ENCODE measurements around the gene ST6GALNAC3.

ST6GALNAC3 gene

GRCh38 chr1:76587212-76587611 lies 512.7 kb downstream of the ST6GALNAC3 start:
- in situ Hi-C loops (cut with HindIII; ENCODE audit: low pct_unique_long_range_greater_than_20kb, low sequenced_read_pairs) = no loop called here
- no peak for TF ChIP-seq JUND (IDR thresholded peaks at IDR 0.05; ENCODE audit: low read depth)
- DNase-seq (ENCODE audit: low read depth in 1 of 2, low spot score in 1 of 2) = no peak

- in situ Hi-C loops (cut with HindIII; ENCODE audit: low pct_unique_long_range_greater_than_20kb, low sequenced_read_pairs) = no loop called here
- TF ChIP-seq JUND (IDR thresholded peaks at IDR 0.05; ENCODE audit: low read depth) = no peak
- no peak for DNase-seq (ENCODE audit: low read depth in 1 of 2, low spot score in 1 of 2)
These were observed 516.9 kb downstream of the ST6GALNAC3 start for GRCh38 chr1:76591461-76591860.

DNA sequence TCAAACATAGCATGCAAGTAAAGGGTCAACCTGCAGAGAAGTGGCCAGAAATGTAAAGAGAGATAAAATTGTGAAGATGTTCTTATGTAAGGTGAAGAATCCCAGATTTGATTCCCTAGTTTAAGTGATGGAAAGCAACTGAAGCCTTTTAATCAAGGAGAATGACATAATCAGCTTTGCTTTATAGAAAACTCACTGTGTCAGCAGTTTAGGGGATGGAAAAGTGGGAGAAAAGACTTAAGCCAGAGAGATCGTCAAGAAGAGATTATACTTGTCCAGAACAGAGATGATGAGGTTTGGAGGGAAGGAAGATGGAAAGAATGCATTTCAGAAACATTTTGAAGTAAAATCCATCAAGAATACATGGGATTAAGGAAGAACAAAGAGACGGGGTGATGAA lies 517.4 kb downstream of the ST6GALNAC3 start:
- no peak for TF ChIP-seq JUND (IDR thresholded peaks at IDR 0.05; ENCODE audit: low read depth)
- in situ Hi-C loops (cut with HindIII; ENCODE audit: low pct_unique_long_range_greater_than_20kb, low sequenced_read_pairs) = no loop called here
- DNase-seq (ENCODE audit: low read depth in 1 of 2, low spot score in 1 of 2) = no peak

GRCh38 chr1:76593141-76593540 lies 518.6 kb downstream of the ST6GALNAC3 start:
- in situ Hi-C loops (cut with HindIII; ENCODE audit: low pct_unique_long_range_greater_than_20kb, low sequenced_read_pairs) = no loop called here
- DNase-seq (ENCODE audit: low read depth in 1 of 2, low spot score in 1 of 2) = no peak
- no peak for TF ChIP-seq JUND (IDR thresholded peaks at IDR 0.05; ENCODE audit: low read depth)

DNA sequence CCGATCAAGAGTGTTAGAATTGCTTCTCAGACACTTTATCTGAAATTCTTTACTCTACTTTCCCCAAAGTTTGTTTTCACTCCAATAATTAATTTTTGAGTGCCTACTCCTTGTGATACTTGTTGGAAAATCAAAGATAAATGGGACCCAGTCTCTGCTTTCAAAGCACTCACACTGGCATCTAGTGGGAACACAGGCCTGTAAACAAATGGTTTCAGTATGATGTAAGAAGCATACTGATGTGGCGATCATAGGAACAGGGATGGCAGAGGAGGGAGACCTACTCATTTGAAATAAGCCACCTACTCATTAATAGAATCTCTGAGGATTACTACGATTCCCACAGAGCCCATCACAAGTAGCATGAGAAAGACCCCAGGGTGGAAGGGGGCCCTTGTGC lies 519.1 kb downstream of the ST6GALNAC3 start:
- no peak for DNase-seq (ENCODE audit: low read depth in 1 of 2, low spot score in 1 of 2)
- in situ Hi-C loops (cut with HindIII; ENCODE audit: low pct_unique_long_range_greater_than_20kb, low sequenced_read_pairs) = no loop called here
- TF ChIP-seq JUND (IDR thresholded peaks at IDR 0.05; ENCODE audit: low read depth) = no peak

DNA sequence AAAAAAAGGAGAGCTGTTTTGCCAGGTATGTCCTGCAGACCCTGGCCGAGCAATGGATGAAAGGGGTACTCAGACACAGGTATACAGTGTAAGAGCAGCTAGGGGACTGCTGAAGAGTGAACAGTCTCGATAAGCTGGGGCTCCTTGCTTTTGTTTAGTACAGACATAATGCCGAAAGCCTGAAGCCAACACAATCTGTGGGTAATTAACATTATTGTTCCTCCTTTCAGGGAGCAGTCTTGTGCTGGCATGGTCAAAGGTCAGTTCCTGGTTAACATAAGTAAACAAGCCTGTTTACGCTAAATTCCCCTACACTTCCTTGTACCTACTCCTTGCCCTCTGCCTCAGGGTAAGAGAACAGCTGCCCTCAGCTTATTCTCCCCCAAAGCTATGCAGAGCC lies 520.5 kb downstream of the ST6GALNAC3 start:
- DNase-seq (ENCODE audit: low read depth in 1 of 2, low spot score in 1 of 2) = peak in 1 of 2 experiments; percentile 2
- in situ Hi-C loops (cut with HindIII; ENCODE audit: low pct_unique_long_range_greater_than_20kb, low sequenced_read_pairs) = no loop called here
- no peak for TF ChIP-seq JUND (IDR thresholded peaks at IDR 0.05; ENCODE audit: low read depth)

DNA sequence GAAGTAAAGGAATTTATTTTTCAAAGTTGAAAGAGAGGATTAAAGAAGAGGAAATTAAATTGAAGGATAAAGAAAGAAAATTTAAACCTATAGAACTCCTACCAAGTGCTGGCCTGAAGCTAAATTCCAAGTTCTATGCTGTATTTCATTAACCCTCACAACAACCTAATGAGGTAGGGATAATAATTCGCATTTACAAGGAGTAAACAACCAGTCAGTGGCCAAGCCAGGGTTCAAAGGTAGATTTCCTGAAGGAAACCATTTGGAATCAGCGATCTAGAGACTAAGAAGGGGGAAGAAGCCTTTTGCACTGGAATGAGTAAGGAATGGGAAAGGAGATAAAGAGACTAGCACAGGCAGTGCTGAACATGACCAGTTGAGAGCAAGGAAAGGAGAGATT lies 526.9 kb downstream of the ST6GALNAC3 start:
- DNase-seq (ENCODE audit: low read depth in 1 of 2, low spot score in 1 of 2) = no peak
- no peak for TF ChIP-seq JUND (IDR thresholded peaks at IDR 0.05; ENCODE audit: low read depth)
- in situ Hi-C loops (cut with HindIII; ENCODE audit: low pct_unique_long_range_greater_than_20kb, low sequenced_read_pairs) = no loop called here

DNA sequence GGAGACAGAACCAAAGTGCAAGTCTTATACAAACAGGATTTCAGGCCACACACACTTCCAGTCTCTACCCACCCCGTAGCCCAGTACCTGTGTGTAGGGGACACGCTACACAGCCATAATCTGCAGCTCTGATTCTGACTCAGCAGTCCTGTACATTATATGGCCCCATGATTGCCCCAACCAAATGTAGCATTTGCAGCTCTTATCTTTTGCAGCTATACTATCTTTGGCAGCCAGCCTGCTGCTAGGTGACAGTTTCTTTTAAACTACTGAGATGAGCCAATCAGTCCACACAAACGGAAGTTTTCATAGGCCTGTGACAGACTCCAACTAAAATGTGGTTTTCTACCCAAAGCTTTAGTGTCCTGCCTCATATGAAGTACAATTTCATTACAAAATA lies 533.2 kb downstream of the ST6GALNAC3 start:
- no peak for TF ChIP-seq JUND (IDR thresholded peaks at IDR 0.05; ENCODE audit: low read depth)
- in situ Hi-C loops (cut with HindIII; ENCODE audit: low pct_unique_long_range_greater_than_20kb, low sequenced_read_pairs) = no loop called here
- DNase-seq (ENCODE audit: low read depth in 1 of 2, low spot score in 1 of 2) = no peak

GRCh38 chr1:76611770-76612445 lies 537.4 kb downstream of the ST6GALNAC3 start:
- TF ChIP-seq JUND (IDR thresholded peaks at IDR 0.05; ENCODE audit: low read depth) = no peak
- no peak for DNase-seq (ENCODE audit: low read depth in 1 of 2, low spot score in 1 of 2)
- in situ Hi-C loops (cut with HindIII; ENCODE audit: low pct_unique_long_range_greater_than_20kb, low sequenced_read_pairs) = no loop called here

- TF ChIP-seq JUND (IDR thresholded peaks at IDR 0.05; ENCODE audit: low read depth) = no peak
- DNase-seq (ENCODE audit: low read depth in 1 of 2, low spot score in 1 of 2) = no peak
- in situ Hi-C loops (cut with HindIII; ENCODE audit: low pct_unique_long_range_greater_than_20kb, low sequenced_read_pairs) = no loop called here
These were observed 539.3 kb downstream of the ST6GALNAC3 start for GRCh38 chr1:76613886-76614285.

- in situ Hi-C loops (cut with HindIII; ENCODE audit: low pct_unique_long_range_greater_than_20kb, low sequenced_read_pairs) = no loop called here
- DNase-seq (ENCODE audit: low read depth in 1 of 2, low spot score in 1 of 2) = no peak
- TF ChIP-seq JUND (IDR thresholded peaks at IDR 0.05; ENCODE audit: low read depth) = no peak
These were observed 540.9 kb downstream of the ST6GALNAC3 start for GRCh38 chr1:76615253-76616035.

GRCh38 chr1:76620371-76620770 lies 545.8 kb downstream of the ST6GALNAC3 start:
- TF ChIP-seq JUND (IDR thresholded peaks at IDR 0.05; ENCODE audit: low read depth) = no peak
- in situ Hi-C loops (cut with HindIII; ENCODE audit: low pct_unique_long_range_greater_than_20kb, low sequenced_read_pairs) = no loop called here
- no peak for DNase-seq (ENCODE audit: low read depth in 1 of 2, low spot score in 1 of 2)

GRCh38 chr1:76622774-76623528 lies 548.4 kb downstream of the ST6GALNAC3 start:
- TF ChIP-seq JUND (IDR thresholded peaks at IDR 0.05; ENCODE audit: low read depth) = no peak
- no peak for DNase-seq (ENCODE audit: low read depth in 1 of 2, low spot score in 1 of 2)

More at GRCh38 chr1:76622774-76623528, 548.4 kb downstream of the ST6GALNAC3 start:
- in situ Hi-C loops (cut with HindIII; ENCODE audit: low pct_unique_long_range_greater_than_20kb, low sequenced_read_pairs) = no loop called here

All from T47D (cell line).